Right cardiac atrium (tissue), 5 donors: Measurements from ENCODE around the gene NEAT1. TPM values are rescaled to one million over a fixed set of nuclear protein-coding genes. Genes with fewer than 3 reads are reported as not detected.
A peak's percentile ranks its signal among the peaks of the same experiment; 100 is the strongest.

Source experiments
- ATAC-seq, 2 donors: fragments of 200-7000 bp; cut with Tn5 transposase; one replicate each; pipeline versions ENCODE4 v1.8.0 to v1.9.1; 2020; ENCODE audit warnings: moderate library complexity in 2 of 2, mild to moderate bottlenecking in 1 of 2
- DNase-seq, 3 donors: peaks; one replicate each; pipeline ENCODE4 v3.0.0-alpha.2; 2020
- H3K27ac ChIP-seq: one replicate; pipeline ENCODE4 v1.5.1; 2013; ENCODE audit warnings: mild to moderate bottlenecking, low read length, control low read depth, moderate library complexity
- H3K27me3 ChIP-seq: one replicate; pipeline ENCODE4 v1.6.1; 2013; ENCODE audit not compliant: control insufficient read depth, insufficient read depth
- H3K4me1 ChIP-seq: one replicate; pipeline ENCODE4 v1.6.1; 2013; ENCODE audit warnings: low read length; ENCODE audit not compliant: control insufficient read depth, insufficient read depth
- H3K4me3 ChIP-seq: one replicate; pipeline ENCODE4 v1.5.1; 2013; ENCODE audit warnings: low read length, control low read depth
- H3K9me3 ChIP-seq: one replicate; pipeline ENCODE4 v1.6.1; 2013; ENCODE audit warnings: low read length; ENCODE audit not compliant: control insufficient read depth
- WGBS: extraction: QIAGEN DNeasy Blood & Tissue Kit; methylation state at CpG from one replicate; pipeline ENCODE4 v1.1.7; 2013; 5-methylcytosine and 5-hydroxymethylcytosine counted together
- intact Hi-C, 4 donors: fragments of 100-400 bp; cut with DNase I; formaldehyde crosslinking; loops; one replicate each; pipeline versions ENCODE4 v1.11.0 to v1.14.0; 2022 to 2023
- polyA plus RNA-seq: library from polyadenylated mRNA; stranded (reverse); fragments of 200-250 nt; gene quantifications from one replicate; pipeline ENCODE4 v1.2.3, GENCODE V29; 2013
- total RNA-seq, 4 donors: library from RNA; stranded (reverse); fragmentation: NEBNext Ultra II Directional; extraction: Animal tissue kit (Norgen Biotek cat#: 25700); gene quantifications; one replicate each; pipeline ENCODE4 v1.2.1, GENCODE V29; 2021
- donor health status: healthy with polysubstance abuse.
- donor health status: DM: no; HTN: yes; CAD: no.
- donor health status: DM: no; HTN: no; CAD: no.
- donor health status: DM: no; HTN: yes; CAD: no; lungs with severe emphysema.
- donor health status: DM: yes; HTN: yes; CAD: no.

The NEAT1 gene
- total and polyA plus RNA-seq, 5 donors = 346 to 441 (median 440) TPM

GRCh38 chr11:65489035-65489705, 66.6 kb downstream of the NEAT1 start:
- intact Hi-C loops = no loop called here
- peak; percentile 2 to 15 for ATAC-seq
- peaks cover 55% of the 10 kb centered on the region for H3K4me1 ChIP-seq
- H3K4me3 ChIP-seq = no peak overlapping the region
- WGBS = 26% methylated on average over 10 of the region's 10 CpGs
- no peaks in the 10 kb centered on the region for H3K27me3 ChIP-seq
- peak; percentile 80 to 87 (median 84) for DNase-seq
- no peaks in the 10 kb centered on the region for H3K9me3 ChIP-seq
- H3K27ac ChIP-seq = peak overlapping the region; percentile 99

DNA sequence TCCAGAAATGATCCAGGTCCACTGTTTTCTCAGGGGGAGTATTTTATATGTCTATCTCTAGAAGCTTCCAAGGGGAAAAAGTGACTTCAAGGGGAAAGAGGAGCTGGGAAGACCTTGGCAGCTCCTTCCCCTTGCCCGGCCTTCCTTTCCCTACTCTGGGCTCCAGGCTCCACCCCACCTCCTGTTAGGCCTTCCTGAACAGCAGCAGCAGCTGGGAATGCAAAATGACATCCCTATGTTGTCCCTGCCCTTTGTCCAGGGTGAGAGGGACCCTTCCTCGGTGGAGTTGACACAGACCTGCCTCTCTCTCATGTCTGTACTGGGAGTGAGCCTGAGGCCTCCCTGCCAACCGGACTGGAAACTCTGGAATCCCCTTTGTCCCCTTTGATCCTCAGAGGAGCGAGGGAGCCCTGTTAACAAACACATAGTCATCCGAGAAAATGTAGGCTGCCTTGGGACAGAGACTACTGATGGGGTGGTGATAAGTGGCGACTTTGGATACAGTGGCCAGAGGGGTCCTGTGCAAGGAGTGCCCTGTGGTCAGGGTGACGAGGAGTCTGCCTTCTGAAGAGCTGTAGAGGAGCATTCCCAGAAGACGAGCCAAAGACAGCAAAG, 67.2 kb downstream of the NEAT1 start:
- no peak for ATAC-seq
- Histone ChIP-seq H3K9me3 (no peaks in the 10 kb centered on the region), H3K4me1 (peaks cover 55% of the 10 kb centered on the region), H3K4me3 (no peak overlapping the region), H3K27ac (peak overlapping the region; percentile 99), H3K27me3 (no peaks in the 10 kb centered on the region)
- DNase-seq = peak; percentile 67 to 82 (median 74)
- intact Hi-C loops = no loop called here
- WGBS = 26% methylated on average over 8 of the region's 8 CpGs

DNA sequence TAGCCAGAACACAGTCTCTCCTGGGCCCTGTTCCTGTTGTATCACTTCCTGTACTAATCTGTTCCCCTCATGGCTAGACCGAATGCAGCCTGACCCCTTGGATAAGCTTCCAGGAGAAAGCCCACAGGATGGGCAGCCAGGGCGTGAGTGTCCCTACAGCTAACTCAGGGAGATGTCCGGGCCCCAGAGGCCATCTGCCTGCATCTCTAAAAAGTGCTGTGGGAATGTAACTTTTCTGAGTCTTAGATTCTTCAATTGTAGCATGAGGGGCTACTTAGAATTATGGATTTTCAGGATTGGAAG, 68.5 kb downstream of the NEAT1 start:
- WGBS = 50% methylated on average over 3 of the region's 3 CpGs
- peak overlapping the region; percentile 90 for H3K27ac ChIP-seq
- no peak overlapping the region for H3K4me3 ChIP-seq
- peaks cover 55% of the 10 kb centered on the region for H3K4me1 ChIP-seq
- peak in 1 of 2 donors; percentile 0 for ATAC-seq
- intact Hi-C loops = no loop called here
- no peaks in the 10 kb centered on the region for H3K27me3 ChIP-seq
- no peaks in the 10 kb centered on the region for H3K9me3 ChIP-seq
- peak in 2 of 3 donors; percentile 32 to 64 for DNase-seq

- Histone ChIP-seq H3K27me3 (no peaks in the 10 kb centered on the region), H3K9me3 (no peaks in the 10 kb centered on the region), H3K4me3 (no peak overlapping the region), H3K4me1 (peaks cover 55% of the 10 kb centered on the region), H3K27ac (peak overlapping the region; percentile 90)
- WGBS = 23% methylated on average over 17 of the region's 17 CpGs
- ATAC-seq (peak; percentile 22 to 59), DNase-seq (peak; percentile 89 to 93 (median 90))
- intact Hi-C loops = no loop called here
Measured at GRCh38 chr11:65491614-65492386, 69.2 kb downstream of the NEAT1 start.

GRCh38 chr11:65492387-65492636, 69.7 kb downstream of the NEAT1 start:
- intact Hi-C loops = no loop called here
- DNase-seq (no peak), ATAC-seq (no peak)
- H3K9me3 ChIP-seq = no peaks in the 10 kb centered on the region
- 22% methylated on average over 4 of the region's 4 CpGs for WGBS
- peak overlapping the region; percentile 90 for H3K27ac ChIP-seq
- H3K27me3 ChIP-seq = no peaks in the 10 kb centered on the region
- H3K4me3 ChIP-seq = no peak overlapping the region
- H3K4me1 ChIP-seq = peaks cover 52% of the 10 kb centered on the region

- intact Hi-C loops = no loop called here
- Histone ChIP-seq H3K27me3 (no peaks in the 10 kb centered on the region), H3K4me3 (no peak overlapping the region), H3K4me1 (peaks cover 51% of the 10 kb centered on the region), H3K9me3 (no peaks in the 10 kb centered on the region), H3K27ac (peak overlapping the region; percentile 90)
- DNase-seq (peak; percentile 90 to 96 (median 92)), ATAC-seq (peak; percentile 35 to 43)
- 17% methylated on average over 6 of the region's 6 CpGs for WGBS
Measured at GRCh38 chr11:65492637-65493366, 70.2 kb downstream of the NEAT1 start.

DNA sequence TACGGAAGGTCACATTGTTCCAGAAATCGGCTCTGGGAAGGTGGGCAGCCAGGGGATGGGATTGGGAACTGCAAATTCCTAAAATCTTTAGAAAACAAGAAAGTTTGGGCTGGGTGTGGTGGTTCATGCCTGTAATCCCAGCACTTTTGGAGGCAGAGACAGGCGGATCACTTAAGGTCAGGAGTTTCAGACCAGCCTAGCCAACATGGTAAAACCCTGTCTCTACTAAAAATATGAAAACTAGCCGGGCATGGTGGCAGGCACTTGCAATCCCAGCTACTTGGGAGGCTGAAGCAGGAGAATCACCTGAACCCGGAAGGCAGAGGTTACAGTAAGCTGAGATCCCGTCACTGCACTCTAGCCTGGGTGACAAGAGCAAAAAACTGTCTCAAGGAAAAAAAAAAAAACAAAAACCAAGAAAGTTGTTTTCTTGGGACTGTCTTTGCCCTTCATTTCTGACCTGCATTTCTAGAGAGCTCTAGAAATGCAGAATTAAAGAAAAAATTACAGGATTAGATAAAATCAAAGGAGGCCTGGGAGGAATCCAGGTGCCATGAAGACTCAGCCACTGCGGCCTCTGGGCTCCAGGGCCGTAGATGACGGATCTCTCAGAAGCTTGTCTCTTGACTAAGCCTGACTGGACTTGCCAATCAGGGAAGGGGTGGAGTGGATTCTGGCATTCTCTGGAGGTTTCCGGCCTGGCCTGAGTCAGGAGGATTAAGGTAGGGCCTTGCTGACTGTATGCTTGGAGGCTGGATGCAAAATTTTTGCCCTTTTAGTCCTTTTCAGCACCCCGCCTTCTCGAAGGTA, 71.0 kb downstream of the NEAT1 start:
- WGBS = 39% methylated on average over 12 of the region's 12 CpGs
- ATAC-seq (peak; percentile 1 to 39), DNase-seq (peak; percentile 76 to 86 (median 85))
- intact Hi-C loops = no loop called here
- Histone ChIP-seq H3K4me3 (no peak overlapping the region), H3K27ac (peak overlapping the region; percentile 90), H3K9me3 (no peaks in the 10 kb centered on the region), H3K27me3 (no peaks in the 10 kb centered on the region), H3K4me1 (peaks cover 43% of the 10 kb centered on the region)

Other genes with a start within 250 kb of the NEAT1 start
- 100 to 1,000 TPM in 2 of 4 donors, 10 to 100 TPM in 2; 95.7 to 102 (median 98.8) TPM for gene CAPN1, start 240.9 kb upstream of the NEAT1 start, total RNA-seq
- gene CAPN1, start 240.9 kb upstream of the NEAT1 start, polyA plus RNA-seq = 74.4 TPM
- gene POLA2, start 160.8 kb upstream of the NEAT1 start, total RNA-seq = 10 to 100 TPM in 1 of 4 donors, 1 to 10 TPM in 3; 5.8 to 13.1 (median 7.5) TPM
- gene POLA2, start 160.8 kb upstream of the NEAT1 start, polyA plus RNA-seq = 5.7 TPM
- 10 to 100 TPM in 2 of 4 donors, 1 to 10 TPM in 2; 9.1 to 21.2 (median 10.7) TPM for gene CDC42EP2, start 107.9 kb upstream of the NEAT1 start, total RNA-seq
- 12.2 TPM for gene CDC42EP2, start 107.9 kb upstream of the NEAT1 start, polyA plus RNA-seq
- gene DPF2, start 88.9 kb upstream of the NEAT1 start, total RNA-seq = 10 to 100 TPM; 51.9 to 61.6 (median 59.7) TPM
- 33.2 TPM for gene DPF2, start 88.9 kb upstream of the NEAT1 start, polyA plus RNA-seq
- gene TIGD3, start 68.0 kb upstream of the NEAT1 start, total RNA-seq = under 1 TPM in 3 of 4 donors, not detected in 1; 0.14 to 0.23 (median 0.15) TPM
- 0.20 TPM for gene TIGD3, start 68.0 kb upstream of the NEAT1 start, polyA plus RNA-seq
- 1 to 10 TPM; 6.1 to 7.7 (median 7.4) TPM for gene SLC25A45, start 40.2 kb upstream of the NEAT1 start, total RNA-seq
- gene SLC25A45, start 40.2 kb upstream of the NEAT1 start, polyA plus RNA-seq = 5.5 TPM
- gene FRMD8, start 36.2 kb upstream of the NEAT1 start, total RNA-seq = 10 to 100 TPM; 12.2 to 16.1 (median 12.9) TPM
- gene FRMD8, start 36.2 kb upstream of the NEAT1 start, polyA plus RNA-seq = 9.3 TPM
- 1,000 to 10,000 TPM; 3,773 to 5,353 (median 5,000) TPM for gene MALAT1, start 76.2 kb downstream of the NEAT1 start, total RNA-seq
- gene MALAT1, start 76.2 kb downstream of the NEAT1 start, polyA plus RNA-seq = 1,948 TPM
- 10 to 100 TPM; 59.9 to 65.2 (median 62.8) TPM for gene SCYL1, start 102.3 kb downstream of the NEAT1 start, total RNA-seq
- gene SCYL1, start 102.3 kb downstream of the NEAT1 start, polyA plus RNA-seq = 56.6 TPM
- gene LTBP3, start 135.6 kb downstream of the NEAT1 start, total RNA-seq = 100 to 1,000 TPM; 128 to 161 (median 140) TPM
- gene LTBP3, start 135.6 kb downstream of the NEAT1 start, polyA plus RNA-seq = 60.2 TPM
- gene ZNRD2, start 147.7 kb downstream of the NEAT1 start, total RNA-seq = 10 to 100 TPM; 32.6 to 35.3 (median 34.9) TPM
- gene ZNRD2, start 147.7 kb downstream of the NEAT1 start, polyA plus RNA-seq = 56.8 TPM
- gene FAM89B, start 149.7 kb downstream of the NEAT1 start, total RNA-seq = 10 to 100 TPM; 40.5 to 46.6 (median 45.9) TPM
- gene FAM89B, start 149.7 kb downstream of the NEAT1 start, polyA plus RNA-seq = 43.0 TPM
- 10 to 100 TPM; 43.9 to 80.2 (median 48.2) TPM for gene EHBP1L1, start 153.3 kb downstream of the NEAT1 start, total RNA-seq
- gene EHBP1L1, start 153.3 kb downstream of the NEAT1 start, polyA plus RNA-seq = 35.7 TPM
- under 1 TPM; 0.28 to 0.88 (median 0.55) TPM for gene KCNK7, start 173.0 kb downstream of the NEAT1 start, total RNA-seq
- gene KCNK7, start 173.0 kb downstream of the NEAT1 start, polyA plus RNA-seq = 0.18 TPM
- gene MAP3K11, start 191.4 kb downstream of the NEAT1 start, total RNA-seq = 10 to 100 TPM; 35.0 to 41.2 (median 38.1) TPM
- 30.8 TPM for gene MAP3K11, start 191.4 kb downstream of the NEAT1 start, polyA plus RNA-seq
- 10 to 100 TPM; 13.4 to 17.2 (median 14.8) TPM for gene PCNX3, start 193.0 kb downstream of the NEAT1 start, total RNA-seq
- 10.2 TPM for gene PCNX3, start 193.0 kb downstream of the NEAT1 start, polyA plus RNA-seq
- 10 to 100 TPM; 22.4 to 27.4 (median 26.2) TPM for gene SIPA1, start 215.3 kb downstream of the NEAT1 start, total RNA-seq
- gene SIPA1, start 215.3 kb downstream of the NEAT1 start, polyA plus RNA-seq = 19.3 TPM
- gene RELA, start 240.1 kb downstream of the NEAT1 start, total RNA-seq = 10 to 100 TPM; 40.1 to 54.6 (median 40.9) TPM
- gene RELA, start 240.1 kb downstream of the NEAT1 start, polyA plus RNA-seq = 30.6 TPM